Hepatocyte (in vitro differentiated cells): ENCODE results near the gene FASTK. TPM values are rescaled to one million over a fixed set of nuclear protein-coding genes. Genes with fewer than 3 reads are reported as not detected.
"Not testable (repeated sequence)": the region's sequence is repeated elsewhere in the genome, so short reads cannot be mapped to it uniquely, and the experiment has no call there.

Experiments used
- DNase-seq: peaks from one replicate; pipeline ENCODE4 v3.0.0-alpha.2; 2016; ENCODE audit warnings: low spot score
- H2AFZ ChIP-seq: fragments of 200-600 bp; sonication (generic); 2 replicates; pipeline ENCODE4 v1.6.0; 2016; ENCODE audit warnings: antibody characterized with exemption, mild to moderate bottlenecking
- H3K27ac ChIP-seq: fragments of 200-600 bp; sonication (generic); 2 replicates; pipeline ENCODE4 v1.5.1; 2016; ENCODE audit warnings: mild to moderate bottlenecking
- H3K27me3 ChIP-seq: fragments of 200-600 bp; sonication (generic); 2 replicates; pipeline ENCODE4 v1.6.1; 2016
- H3K36me3 ChIP-seq: fragments of 200-600 bp; sonication (generic); replicated peaks from 2 replicates; pipeline ENCODE4 v1.5.1; 2016; ENCODE audit warnings: low read depth; ENCODE audit not compliant: insufficient read depth
- H3K4me1 ChIP-seq: fragments of 200-600 bp; sonication (generic); 2 replicates; pipeline ENCODE4 v1.5.1; 2016; ENCODE audit warnings: mild to moderate bottlenecking, moderate library complexity; ENCODE audit not compliant: insufficient read depth
- H3K4me2 ChIP-seq: fragments of 200-600 bp; sonication (generic); 2 replicates; pipeline ENCODE4 v1.6.0; 2016
- H3K4me3 ChIP-seq: fragments of 200-600 bp; sonication (generic); 2 replicates; pipeline ENCODE4 v1.5.1; 2016; ENCODE audit warnings: mild to moderate bottlenecking
- H3K79me2 ChIP-seq: fragments of 200-600 bp; sonication (generic); 2 replicates; pipeline ENCODE4 v1.6.0; 2017; ENCODE audit warnings: mild to moderate bottlenecking
- H3K9me2 ChIP-seq: fragments of 200-600 bp; sonication (generic); replicated peaks from 2 replicates; pipeline ENCODE4 v1.6.0; 2017; ENCODE audit warnings: mild to moderate bottlenecking; ENCODE audit not compliant: insufficient read depth
- H3K9me3 ChIP-seq: fragments of 200-600 bp; sonication (generic); 2 replicates; pipeline ENCODE4 v1.5.1; 2016; ENCODE audit warnings: low read depth, mild to moderate bottlenecking
- H4K20me1 ChIP-seq: fragments of 200-600 bp; sonication (generic); 2 replicates; pipeline ENCODE4 v1.6.0; 2016; ENCODE audit warnings: mild to moderate bottlenecking; ENCODE audit not compliant: insufficient read depth, poor library complexity, severe bottlenecking
- EZH2phosphoT487 ChIP-seq: fragments of 200-600 bp; sonication (generic); IDR thresholded peaks from one replicate; pipeline ENCODE4 v1.6.1; 2018; ENCODE audit warnings: antibody characterized with exemption, mild to moderate bottlenecking, low read depth, moderate library complexity; ENCODE audit not compliant: unreplicated experiment, severe bottlenecking
- WGBS: methylation state at CpG from one replicate; pipeline ENCODE4 v1.1.6; 2016; ENCODE audit warnings: low lambda C conversion rate; ENCODE audit errors: missing lambda C conversion rate; 5-methylcytosine and 5-hydroxymethylcytosine counted together
- polyA plus RNA-seq: library from polyadenylated mRNA; unstranded; fragments of >200 nt; fragmentation: Nextera tagmentation; extraction: Ambion mirVana; gene quantifications from 2 replicates; pipeline ENCODE4 v1.2.1, GENCODE V29; 2016
- total RNA-seq: library from RNA; depleted of rRNA; stranded (reverse); fragments of >200 nt; gene quantifications from 2 replicates; pipeline ENCODE4 v1.2.3, GENCODE V29; 2014
- TF ChIP-seq, protein P1 (sequence below): fragments of 200-600 bp; sonication (generic); IDR thresholded peaks from 2 replicates; pipeline ENCODE4 v1.5.1; 2016; ENCODE audit warnings: antibody characterized with exemption, mild to moderate bottlenecking; ENCODE audit not compliant: poor library complexity

The FASTK gene
- total and polyA plus RNA-seq, 2 experiments from 2014 or later = 105 to 193 TPM

DNA sequence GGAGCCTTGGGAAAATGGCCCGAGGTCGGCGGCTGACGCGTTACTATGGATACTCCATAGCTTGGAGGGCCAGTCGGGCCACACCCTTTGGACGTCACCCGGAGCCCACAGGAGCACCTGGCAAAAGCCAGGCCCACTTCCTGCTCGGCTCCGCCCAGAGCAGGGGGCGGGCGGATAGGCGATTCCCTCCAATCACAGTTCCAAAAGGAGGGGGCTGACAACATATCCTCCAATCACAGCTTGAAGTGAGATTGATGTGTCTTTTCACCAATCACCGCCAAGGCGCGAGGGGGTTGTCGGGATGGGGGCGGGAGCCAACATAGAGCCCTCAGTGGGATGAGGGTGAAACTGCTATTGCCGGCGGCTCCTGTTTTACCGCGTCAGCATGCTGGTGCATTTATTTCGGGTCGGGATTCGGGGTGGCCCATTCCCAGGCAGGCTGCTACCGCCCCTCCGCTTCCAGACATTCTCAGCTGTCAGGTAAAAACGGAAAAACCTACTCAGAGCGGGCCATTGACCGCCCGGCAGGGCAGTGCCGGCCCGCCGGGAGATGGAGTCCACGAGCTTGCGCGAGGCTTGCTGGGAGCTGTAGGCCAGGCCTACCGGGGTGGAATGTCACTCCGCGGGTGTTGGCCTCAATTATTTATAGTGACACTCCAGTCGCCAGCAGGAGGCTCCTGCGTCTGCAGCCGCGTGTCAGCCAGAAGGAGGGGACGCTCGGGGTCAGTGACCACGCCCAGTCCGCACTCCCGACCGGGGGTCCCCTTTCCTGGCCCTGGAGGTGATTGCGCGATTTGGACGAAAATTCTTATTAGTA is 52.3 kb downstream of the FASTK start, which contains the start of gene ABCB8:
Gene ABCB8 (plus strand): TSS at position 320 of the 817 bp plus-strand sequence. CDS start 66 bp downstream, at position 386.
- TF ChIP-seq, protein P1, sequence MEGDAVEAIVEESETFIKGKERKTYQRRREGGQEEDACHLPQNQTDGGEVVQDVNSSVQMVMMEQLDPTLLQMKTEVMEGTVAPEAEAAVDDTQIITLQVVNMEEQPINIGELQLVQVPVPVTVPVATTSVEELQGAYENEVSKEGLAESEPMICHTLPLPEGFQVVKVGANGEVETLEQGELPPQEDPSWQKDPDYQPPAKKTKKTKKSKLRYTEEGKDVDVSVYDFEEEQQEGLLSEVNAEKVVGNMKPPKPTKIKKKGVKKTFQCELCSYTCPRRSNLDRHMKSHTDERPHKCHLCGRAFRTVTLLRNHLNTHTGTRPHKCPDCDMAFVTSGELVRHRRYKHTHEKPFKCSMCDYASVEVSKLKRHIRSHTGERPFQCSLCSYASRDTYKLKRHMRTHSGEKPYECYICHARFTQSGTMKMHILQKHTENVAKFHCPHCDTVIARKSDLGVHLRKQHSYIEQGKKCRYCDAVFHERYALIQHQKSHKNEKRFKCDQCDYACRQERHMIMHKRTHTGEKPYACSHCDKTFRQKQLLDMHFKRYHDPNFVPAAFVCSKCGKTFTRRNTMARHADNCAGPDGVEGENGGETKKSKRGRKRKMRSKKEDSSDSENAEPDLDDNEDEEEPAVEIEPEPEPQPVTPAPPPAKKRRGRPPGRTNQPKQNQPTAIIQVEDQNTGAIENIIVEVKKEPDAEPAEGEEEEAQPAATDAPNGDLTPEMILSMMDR = peak; percentile 37
- TF ChIP-seq EZH2phosphoT487 = no peak
- DNase-seq = peak; percentile 98
- WGBS = 2% methylated on average over 53 of the region's 53 CpGs
- Histone ChIP-seq H3K4me3 (peak within 1 kb of the TSS; percentile 51), H3K27me3 (no peaks in the 10 kb centered on the region), H4K20me1 (no peaks in the 10 kb centered on the region), H3K4me2 (peak within 1 kb of the TSS; percentile 85), H3K27ac (peak within 1 kb of the TSS; percentile 83), H3K36me3 (no peaks in the 10 kb centered on the region), H3K9me3 (no peaks in the 10 kb centered on the region), H3K79me2 (peaks cover 13% of the 10 kb centered on the region), H3K4me1 (peaks cover 8% of the 10 kb centered on the region), H2AFZ (peak within 1 kb of the TSS; percentile 84), H3K9me2 (no peaks in the 10 kb centered on the region)

- WGBS = 7% methylated on average over 16 of the region's 16 CpGs
- Histone ChIP-seq H3K4me3 (peak overlapping the region; percentile 19), H3K4me2 (peak overlapping the region; percentile 76), H3K27ac (peak overlapping the region; percentile 83), H2AFZ (peak overlapping the region; percentile 53), H3K79me2 (peaks cover 13% of the 10 kb centered on the region)
- H3K27me3 ChIP-seq, H4K20me1 ChIP-seq, DNase-seq, H3K9me2 ChIP-seq, H3K36me3 ChIP-seq, H3K9me3 ChIP-seq, H3K4me1 ChIP-seq: not testable (repeated sequence)
Observed at GRCh38 chr7:151027728-151028130, 52.9 kb downstream of the FASTK start.

DNA sequence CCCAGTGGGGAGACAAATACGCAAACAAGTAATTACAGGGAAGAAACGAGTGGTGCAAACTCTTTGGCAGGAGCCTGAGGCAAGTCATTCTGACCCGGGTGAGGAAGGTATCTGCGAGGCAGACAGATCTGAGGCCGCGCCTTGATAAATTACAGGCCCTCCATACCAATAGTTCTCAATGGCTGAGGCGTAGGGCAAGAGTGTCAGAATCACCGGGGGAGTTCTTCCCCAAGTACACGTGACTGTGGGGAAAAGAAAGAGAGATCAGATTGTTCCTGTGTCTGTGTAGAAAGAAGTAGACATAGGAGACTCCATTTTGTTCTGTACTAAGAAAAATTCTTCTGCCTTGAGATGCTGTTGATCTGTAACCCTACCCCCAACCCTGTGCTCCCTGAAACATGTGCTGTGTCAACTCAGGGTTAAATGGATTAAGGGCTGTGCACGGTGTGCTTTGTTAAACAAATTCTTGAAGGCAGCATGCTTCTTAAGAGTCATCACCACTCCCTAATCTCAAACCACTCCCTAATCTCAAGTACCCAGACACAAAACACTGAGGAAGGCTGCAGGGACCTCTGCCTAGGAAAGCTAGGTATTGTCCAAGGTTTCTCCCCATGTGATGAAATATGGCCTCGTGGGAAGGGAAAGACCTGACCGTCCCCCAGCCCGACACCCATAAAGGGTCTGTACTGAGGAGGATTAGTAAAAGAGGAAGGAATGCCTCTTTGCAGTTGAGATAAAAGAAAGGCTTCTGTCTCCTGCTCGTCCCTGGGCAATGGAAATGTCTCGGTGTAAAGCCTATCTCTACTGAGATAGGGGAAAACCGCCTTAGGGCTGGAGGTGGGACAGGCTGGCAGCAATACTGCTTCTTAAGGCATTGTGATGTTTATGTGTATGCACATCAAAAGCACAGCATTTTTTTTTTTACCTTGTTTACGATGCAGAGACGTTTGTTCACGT is 53.6 kb downstream of the FASTK start:
- H3K27me3 ChIP-seq, H3K36me3 ChIP-seq, H3K4me1 ChIP-seq, H3K9me3 ChIP-seq, H4K20me1 ChIP-seq, H3K4me3 ChIP-seq, H3K9me2 ChIP-seq: not testable (repeated sequence)
- peak; percentile 31 for DNase-seq
- H3K79me2 ChIP-seq = peaks cover 13% of the 10 kb centered on the region
- H2AFZ ChIP-seq = peak overlapping the region; percentile 49
- WGBS = 14% methylated on average over 19 of the region's 19 CpGs
- H3K4me2 ChIP-seq = peak overlapping the region; percentile 76
- H3K27ac ChIP-seq = peak overlapping the region; percentile 83

Other genes with a start within 250 kb of the FASTK start
- gene AOC1, start 228.3 kb downstream of the FASTK start, total RNA-seq = 4.7 and 9.1 TPM in 2 replicates
- gene AOC1, start 228.3 kb downstream of the FASTK start, polyA plus RNA-seq = 5.9 and 6.6 TPM in 2 replicates
- 8.4 and 9.4 TPM in 2 replicates for gene KCNH2, start 102.5 kb downstream of the FASTK start, total RNA-seq
- 9.1 and 11.3 TPM in 2 replicates for gene KCNH2, start 102.5 kb downstream of the FASTK start, polyA plus RNA-seq
- gene NOS3, start 89.8 kb downstream of the FASTK start, total RNA-seq = 8.1 and 9.8 TPM in 2 replicates
- 15.3 and 17.4 TPM in 2 replicates for gene NOS3, start 89.8 kb downstream of the FASTK start, polyA plus RNA-seq
- 0.64 and 0.80 TPM in 2 replicates for gene ATG9B, start 56.3 kb downstream of the FASTK start, total RNA-seq
- 2.4 and 13.2 TPM in 2 replicates for gene ATG9B, start 56.3 kb downstream of the FASTK start, polyA plus RNA-seq
- 22.6 and 24.4 TPM in 2 replicates for gene ABCB8, start 52.4 kb downstream of the FASTK start, total RNA-seq
- gene ABCB8, start 52.4 kb downstream of the FASTK start, polyA plus RNA-seq = 32.6 and 41.2 TPM in 2 replicates
- gene ASIC3, start 32.3 kb downstream of the FASTK start, total RNA-seq = 2.9 and 4.5 TPM in 2 replicates
- gene ASIC3, start 32.3 kb downstream of the FASTK start, polyA plus RNA-seq = 2.1 and 7.0 TPM in 2 replicates
- 15.2 and 17.4 TPM in 2 replicates for gene CDK5, start 22.9 kb downstream of the FASTK start, total RNA-seq
- gene CDK5, start 22.9 kb downstream of the FASTK start, polyA plus RNA-seq = 29.4 and 39.4 TPM in 2 replicates
- 153 and 188 TPM in 2 replicates for gene SLC4A2, start 21.2 kb downstream of the FASTK start, total RNA-seq
- 167 and 175 TPM in 2 replicates for gene SLC4A2, start 21.2 kb downstream of the FASTK start, polyA plus RNA-seq
- gene TMUB1, start 2.7 kb upstream of the FASTK start, total RNA-seq = 40.5 and 45.0 TPM in 2 replicates
- gene TMUB1, start 2.7 kb upstream of the FASTK start, polyA plus RNA-seq = 83.1 and 91.9 TPM in 2 replicates
- gene AGAP3, start 5.7 kb upstream of the FASTK start, total RNA-seq = 23.7 and 44.0 TPM in 2 replicates
- gene AGAP3, start 5.7 kb upstream of the FASTK start, polyA plus RNA-seq = 56.7 and 63.5 TPM in 2 replicates
- not detected in 2 replicates for gene GBX1, start 86.9 kb upstream of the FASTK start, total RNA-seq
- not detected in 2 replicates for gene GBX1, start 86.9 kb upstream of the FASTK start, polyA plus RNA-seq
- gene ASB10, start 106.4 kb upstream of the FASTK start, total RNA-seq = not detected in 2 replicates
- not detected in 2 replicates for gene ASB10, start 106.4 kb upstream of the FASTK start, polyA plus RNA-seq
- gene H2BK1, start 129.7 kb upstream of the FASTK start, total RNA-seq = not detected in 2 replicates
- gene H2BK1, start 129.7 kb upstream of the FASTK start, polyA plus RNA-seq = not detected in 2 replicates
- gene ABCF2, start 146.4 kb upstream of the FASTK start, total RNA-seq = 35.3 and 35.8 TPM in 2 replicates
- gene ABCF2, start 146.4 kb upstream of the FASTK start, polyA plus RNA-seq = 25.6 and 32.9 TPM in 2 replicates
- gene CHPF2, start 151.7 kb upstream of the FASTK start, total RNA-seq = 36.9 and 51.0 TPM in 2 replicates
- 68.2 and 70.0 TPM in 2 replicates for gene CHPF2, start 151.7 kb upstream of the FASTK start, polyA plus RNA-seq
- 38.0 and 42.4 TPM in 2 replicates for gene SMARCD3, start 167.9 kb upstream of the FASTK start, total RNA-seq
- 73.1 and 111 TPM in 2 replicates for gene SMARCD3, start 167.9 kb upstream of the FASTK start, polyA plus RNA-seq